Panc1 (cell line): ENCODE results near the gene MYL2.

Experiments used
- CTCF ChIP-seq: fragments of 450-650 bp; IDR thresholded peaks from 2 replicates; pipeline ENCODE4 v1.5.1; 2017; ENCODE audit warnings: mild to moderate bottlenecking
- POLR2AphosphoS5 ChIP-seq: IDR thresholded peaks from 2 replicates; pipeline ENCODE4 v1.6.1; 2012; ENCODE audit warnings: mild to moderate bottlenecking, low read depth, low read length, moderate library complexity
- SIN3A ChIP-seq: IDR thresholded peaks from 2 replicates; pipeline ENCODE4 v1.6.1; 2012; ENCODE audit warnings: low read depth, mild to moderate bottlenecking, low read length, moderate library complexity, borderline replicate concordance; ENCODE audit not compliant: insufficient read depth
- TCF7L2 ChIP-seq: IDR thresholded peaks from 2 replicates; pipeline ENCODE4 v1.6.1; 2011; ENCODE audit warnings: mild to moderate bottlenecking, low read depth, low read length, inconsistent platforms

GRCh38 chr12:110896559-110896958, 23.8 kb downstream of the MYL2 start:
- TF ChIP-seq SIN3A (no peak), POLR2AphosphoS5 (no peak), CTCF (no peak), TCF7L2 (no peak)
